Skeletal muscle satellite cell (primary cell): Measurements from ENCODE around the gene PSMD14.

Experiments
- H3K27me3 ChIP-seq: 2 replicates; pipeline ENCODE4 v1.7.0; 2013; ENCODE audit warnings: low read length; ENCODE audit not compliant: control insufficient read depth, insufficient read depth
- H3K36me3 ChIP-seq: 2 replicates; pipeline ENCODE4 v1.7.0; 2013; ENCODE audit warnings: mild to moderate bottlenecking, control low read depth, low read length; ENCODE audit not compliant: insufficient read depth
- H3K4me1 ChIP-seq: 2 replicates; pipeline ENCODE4 v1.7.0; 2013; ENCODE audit warnings: low read length; ENCODE audit not compliant: control insufficient read depth, insufficient read depth
- H3K4me2 ChIP-seq: 2 replicates; pipeline ENCODE4 v1.7.0; 2013; ENCODE audit warnings: mild to moderate bottlenecking, low read length
- H3K4me3 ChIP-seq: 2 replicates; pipeline ENCODE4 v1.7.0; 2013; ENCODE audit warnings: low read length
- H3K9ac ChIP-seq: 2 replicates; pipeline ENCODE4 v1.7.0; 2013; ENCODE audit warnings: mild to moderate bottlenecking, low read depth, low read length, moderate library complexity
- H3K9me3 ChIP-seq: replicated peaks from 2 replicates; pipeline ENCODE4 v1.7.0; 2013; ENCODE audit warnings: mild to moderate bottlenecking, control low read depth, low read length

PSMD14 gene

DNA sequence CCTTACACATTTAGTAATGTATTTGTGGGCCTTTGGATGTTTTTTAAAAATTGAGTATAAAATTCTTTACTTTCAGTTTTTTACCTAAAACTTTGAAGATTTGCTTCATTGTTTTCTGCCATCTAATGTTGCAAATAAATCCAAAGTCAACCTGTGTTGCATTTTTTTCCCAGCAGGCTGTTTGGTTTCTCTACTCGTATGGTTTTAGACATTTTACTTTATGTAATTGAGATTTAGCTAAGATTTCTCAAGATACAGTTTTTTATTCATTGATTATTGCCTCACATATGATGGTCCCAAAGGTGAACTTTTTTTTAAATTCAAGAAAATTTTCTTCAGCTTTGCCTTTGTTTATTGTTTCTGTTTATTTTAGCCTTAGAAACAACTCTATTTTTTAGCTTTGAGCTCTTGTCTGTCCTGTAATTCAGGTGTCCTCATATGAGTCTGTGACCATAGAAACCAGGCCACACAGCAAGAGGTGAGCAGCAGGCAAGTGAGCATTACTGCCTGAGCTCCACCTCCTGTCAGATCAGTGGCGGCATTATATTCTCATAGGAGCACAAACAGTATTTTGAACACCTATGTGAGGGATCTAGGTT lies 54.4 kb downstream of the PSMD14 start:
- H3K4me1 ChIP-seq, result no peaks in the 10 kb centered on the region
- peaks cover 4% of the 10 kb centered on the region for H3K9me3 ChIP-seq
- H3K9ac ChIP-seq, result no peak overlapping the region
- H3K4me2 ChIP-seq, result no peak overlapping the region
- no peak overlapping the region for H3K4me3 ChIP-seq
- peaks cover 16% of the 10 kb centered on the region for H3K36me3 ChIP-seq
- no peaks in the 10 kb centered on the region for H3K27me3 ChIP-seq

GRCh38 chr2:161367675-161368074 lies 59.5 kb downstream of the PSMD14 start:
- H3K4me1 ChIP-seq, result no peaks in the 10 kb centered on the region
- no peak overlapping the region for H3K4me3 ChIP-seq
- no peaks in the 10 kb centered on the region for H3K27me3 ChIP-seq
- peaks cover 46% of the 10 kb centered on the region for H3K36me3 ChIP-seq
- peaks cover 4% of the 10 kb centered on the region for H3K9me3 ChIP-seq
- H3K4me2 ChIP-seq, result no peak overlapping the region
- H3K9ac ChIP-seq, result no peak overlapping the region

DNA sequence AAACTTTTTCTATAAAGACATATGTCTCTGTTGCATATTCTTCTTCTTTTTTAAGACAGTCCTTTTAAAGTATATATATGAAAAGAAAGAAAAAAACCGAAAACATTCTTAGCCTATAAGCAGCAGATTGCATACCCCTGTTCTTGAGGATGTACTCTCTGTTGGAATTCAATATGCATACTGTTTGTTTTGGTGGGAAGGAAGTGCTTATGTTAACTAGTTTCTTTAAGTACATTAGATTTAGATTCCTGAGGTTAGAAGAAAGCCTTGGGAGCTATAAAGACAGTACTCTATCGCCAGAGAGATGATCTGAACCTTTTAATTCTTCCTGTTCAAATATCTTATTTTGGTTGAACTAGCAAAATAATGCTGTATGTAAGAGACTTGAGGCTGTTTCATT lies 61.1 kb downstream of the PSMD14 start:
- no peak overlapping the region for H3K9ac ChIP-seq

DNA sequence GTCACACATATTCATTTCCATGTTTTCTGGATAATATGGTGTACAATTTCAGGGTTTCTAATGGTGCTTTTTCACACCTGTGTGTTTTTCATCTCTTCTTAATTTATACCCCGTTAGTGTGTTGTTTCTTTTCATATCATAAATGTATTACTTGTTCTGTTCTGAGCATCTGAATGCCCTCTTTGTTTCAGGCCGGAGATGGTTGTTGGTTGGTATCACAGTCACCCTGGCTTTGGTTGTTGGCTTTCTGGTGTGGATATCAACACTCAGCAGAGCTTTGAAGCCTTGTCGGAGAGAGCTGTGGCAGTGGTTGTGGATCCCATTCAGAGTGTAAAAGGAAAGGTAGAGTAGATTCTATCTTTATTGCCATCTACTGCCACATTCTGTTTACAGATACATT lies 62.8 kb downstream of the PSMD14 start:
- Histone ChIP-seq H3K9ac (no peak overlapping the region), H3K9me3 (no peaks in the 10 kb centered on the region), H3K36me3 (peaks cover 43% of the 10 kb centered on the region), H3K4me3 (no peak overlapping the region), H3K4me1 (peaks cover 6% of the 10 kb centered on the region), H3K4me2 (no peak overlapping the region), H3K27me3 (no peaks in the 10 kb centered on the region)

More for the DNA sequence above, 61.1 kb downstream of the PSMD14 start:
- H3K27me3 ChIP-seq, result no peaks in the 10 kb centered on the region
- H3K36me3 ChIP-seq, result peaks cover 43% of the 10 kb centered on the region
- no peaks in the 10 kb centered on the region for H3K9me3 ChIP-seq
- H3K4me3 ChIP-seq, result no peak overlapping the region
- peaks cover 6% of the 10 kb centered on the region for H3K4me1 ChIP-seq
- no peak overlapping the region for H3K4me2 ChIP-seq

GRCh38 chr2:161371869-161372268 lies 63.6 kb downstream of the PSMD14 start:
- H3K9ac ChIP-seq, result no peak overlapping the region

GRCh38 chr2:161373942-161374341 lies 65.7 kb downstream of the PSMD14 start:
- H3K9me3 ChIP-seq, result no peaks in the 10 kb centered on the region
- H3K4me3 ChIP-seq, result no peak overlapping the region
- peaks cover 6% of the 10 kb centered on the region for H3K4me1 ChIP-seq
- peaks cover 40% of the 10 kb centered on the region for H3K36me3 ChIP-seq
- no peak overlapping the region for H3K9ac ChIP-seq
- H3K27me3 ChIP-seq, result no peaks in the 10 kb centered on the region
- H3K4me2 ChIP-seq, result no peak overlapping the region

More at GRCh38 chr2:161371869-161372268, 63.6 kb downstream of the PSMD14 start:
- peaks cover 42% of the 10 kb centered on the region for H3K36me3 ChIP-seq
- no peaks in the 10 kb centered on the region for H3K9me3 ChIP-seq
- H3K4me3 ChIP-seq, result no peak overlapping the region
- H3K27me3 ChIP-seq, result no peaks in the 10 kb centered on the region
- no peak overlapping the region for H3K4me2 ChIP-seq
- H3K4me1 ChIP-seq, result peaks cover 6% of the 10 kb centered on the region

DNA sequence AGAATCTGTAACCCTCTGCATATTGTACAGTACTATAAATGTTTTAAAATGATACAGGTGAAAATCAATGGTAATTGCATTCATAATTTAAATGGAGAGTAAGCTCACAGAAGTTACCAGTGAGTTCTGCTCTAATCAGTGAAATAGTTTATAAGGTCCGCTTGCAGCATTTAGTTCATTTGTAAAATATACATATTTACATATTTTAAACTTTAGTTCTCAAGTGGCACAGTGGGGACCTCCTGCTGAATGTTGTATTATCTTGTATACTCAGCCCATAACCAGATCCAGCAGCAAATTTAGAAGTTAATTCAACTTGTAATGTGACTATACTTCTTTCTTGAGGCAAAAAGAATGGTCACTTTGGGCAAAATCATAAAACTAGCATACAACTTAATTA lies 66.2 kb downstream of the PSMD14 start:
- Histone ChIP-seq H3K9ac (no peak overlapping the region), H3K4me1 (peaks cover 6% of the 10 kb centered on the region), H3K36me3 (peaks cover 40% of the 10 kb centered on the region), H3K9me3 (no peaks in the 10 kb centered on the region), H3K4me3 (no peak overlapping the region), H3K4me2 (no peak overlapping the region), H3K27me3 (no peaks in the 10 kb centered on the region)

DNA sequence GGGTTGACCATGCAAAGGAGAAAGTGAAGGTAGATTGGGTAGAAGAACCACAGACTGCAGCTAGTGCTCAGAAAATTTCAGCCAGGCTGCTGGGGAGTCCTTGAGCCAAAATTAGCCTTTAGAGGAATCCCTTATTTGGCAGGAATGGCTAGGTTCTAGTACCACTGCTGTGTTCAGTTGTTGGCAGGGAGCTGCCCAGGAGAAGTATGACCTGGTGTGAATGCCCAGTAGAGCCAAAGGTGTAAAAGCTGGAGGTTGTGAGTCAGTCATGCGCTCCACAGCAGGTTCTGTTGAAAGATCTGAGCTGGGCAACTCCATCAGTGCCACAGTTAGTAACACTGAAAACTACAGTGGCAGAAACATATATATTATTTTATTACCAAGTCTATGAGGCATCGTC lies 71.5 kb downstream of the PSMD14 start:
- Histone ChIP-seq H3K4me2 (no peak overlapping the region), H3K9me3 (no peaks in the 10 kb centered on the region), H3K4me1 (no peaks in the 10 kb centered on the region), H3K36me3 (peaks cover 12% of the 10 kb centered on the region), H3K4me3 (no peak overlapping the region), H3K9ac (no peak overlapping the region), H3K27me3 (no peaks in the 10 kb centered on the region)

GRCh38 chr2:161381546-161381945 lies 73.3 kb downstream of the PSMD14 start:
- no peaks in the 10 kb centered on the region for H3K4me1 ChIP-seq
- no peak overlapping the region for H3K4me3 ChIP-seq
- H3K9ac ChIP-seq, result no peak overlapping the region
- H3K4me2 ChIP-seq, result no peak overlapping the region
- H3K9me3 ChIP-seq, result no peaks in the 10 kb centered on the region
- H3K36me3 ChIP-seq, result peaks cover 14% of the 10 kb centered on the region
- no peaks in the 10 kb centered on the region for H3K27me3 ChIP-seq

DNA sequence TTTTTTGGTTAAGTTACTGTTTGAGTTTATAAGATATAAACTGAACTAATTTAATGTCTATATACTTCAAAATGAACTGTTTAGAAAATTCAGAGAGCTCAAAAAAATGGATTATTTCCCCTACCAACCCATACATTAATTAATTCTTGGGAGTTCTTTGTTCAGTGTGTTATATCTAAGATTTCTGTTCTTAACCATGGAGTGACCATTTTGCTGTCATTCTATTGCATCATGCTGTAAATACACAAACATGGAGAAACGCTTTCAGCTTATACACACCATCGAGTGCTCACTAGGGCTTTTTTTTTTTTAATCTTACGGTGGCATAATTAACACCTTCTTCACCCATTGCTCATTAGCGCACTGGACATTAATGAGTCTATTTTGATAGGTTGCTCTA lies 74.5 kb downstream of the PSMD14 start:
- Histone ChIP-seq H3K27me3 (no peaks in the 10 kb centered on the region), H3K4me2 (no peak overlapping the region), H3K4me1 (no peaks in the 10 kb centered on the region), H3K9me3 (no peaks in the 10 kb centered on the region), H3K4me3 (no peak overlapping the region), H3K36me3 (peaks cover 17% of the 10 kb centered on the region), H3K9ac (no peak overlapping the region)

DNA sequence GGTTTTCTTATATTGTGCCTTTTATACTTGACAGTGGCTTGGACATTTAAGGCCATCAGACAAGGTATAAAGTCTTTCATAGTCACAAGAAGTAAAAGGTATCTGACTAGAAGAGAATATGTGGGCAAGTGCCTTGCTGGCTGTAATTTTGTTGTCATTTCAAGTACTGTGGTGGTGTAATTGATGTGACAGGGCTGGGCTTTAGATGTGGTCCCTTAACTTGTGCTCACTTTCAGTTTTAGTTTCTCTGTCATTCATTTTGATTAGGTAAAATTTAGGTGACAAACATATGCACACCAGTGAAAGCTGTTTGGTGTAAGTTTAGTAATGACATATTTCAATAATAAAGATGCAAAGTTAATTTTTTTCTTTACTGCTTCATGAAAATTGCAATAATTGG lies 76.6 kb downstream of the PSMD14 start:
- H3K9me3 ChIP-seq, result no peaks in the 10 kb centered on the region
- no peaks in the 10 kb centered on the region for H3K4me1 ChIP-seq
- H3K4me3 ChIP-seq, result no peak overlapping the region
- no peak overlapping the region for H3K4me2 ChIP-seq
- no peaks in the 10 kb centered on the region for H3K27me3 ChIP-seq
- H3K9ac ChIP-seq, result no peak overlapping the region
- H3K36me3 ChIP-seq, result peaks cover 14% of the 10 kb centered on the region

GRCh38 chr2:161386228-161386824 lies 78.1 kb downstream of the PSMD14 start:
- Histone ChIP-seq H3K36me3 (peaks cover 18% of the 10 kb centered on the region), H3K9ac (no peak overlapping the region), H3K9me3 (no peaks in the 10 kb centered on the region), H3K4me2 (no peak overlapping the region), H3K4me1 (no peaks in the 10 kb centered on the region), H3K4me3 (no peak overlapping the region), H3K27me3 (no peaks in the 10 kb centered on the region)
